Activated CD8-positive, alpha-beta memory T cell treated with anti-CD3 and anti-CD28 coated beads, Interleukin-2, amount 50 U/mL, for 4 hours (primary cell): Measurements from ENCODE around the gene TTC1.
"Not testable (repeated sequence)": the region's sequence is repeated elsewhere in the genome, so short reads cannot be mapped to it uniquely, and the experiment has no call there.

ENCODE experiments used
- DNase-seq: peaks from one replicate; pipeline ENCODE4 v3.0.0-alpha.2; 2020

The TTC1 gene

DNA sequence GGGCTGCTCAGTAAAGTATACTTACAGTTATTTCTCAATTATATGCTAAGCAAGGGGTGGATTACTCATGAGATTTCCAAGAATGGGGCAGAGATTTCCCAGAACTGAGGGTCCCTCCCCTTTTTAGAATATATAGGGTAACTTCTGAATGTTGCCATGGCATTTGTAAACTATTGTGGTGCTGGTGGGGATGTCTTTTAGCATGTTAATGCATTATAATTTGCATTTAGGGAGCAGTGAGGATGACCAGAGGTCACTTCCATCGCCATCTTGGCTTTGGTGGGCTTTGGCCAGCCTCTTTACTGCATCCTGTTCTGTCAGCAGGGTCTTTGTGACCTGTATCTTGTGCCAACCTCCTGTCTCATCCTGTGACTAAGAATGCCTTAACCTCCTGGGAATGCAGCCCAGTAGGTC is 35.5 kb downstream of the TTC1 start:
- DNase-seq: no peak

DNA sequence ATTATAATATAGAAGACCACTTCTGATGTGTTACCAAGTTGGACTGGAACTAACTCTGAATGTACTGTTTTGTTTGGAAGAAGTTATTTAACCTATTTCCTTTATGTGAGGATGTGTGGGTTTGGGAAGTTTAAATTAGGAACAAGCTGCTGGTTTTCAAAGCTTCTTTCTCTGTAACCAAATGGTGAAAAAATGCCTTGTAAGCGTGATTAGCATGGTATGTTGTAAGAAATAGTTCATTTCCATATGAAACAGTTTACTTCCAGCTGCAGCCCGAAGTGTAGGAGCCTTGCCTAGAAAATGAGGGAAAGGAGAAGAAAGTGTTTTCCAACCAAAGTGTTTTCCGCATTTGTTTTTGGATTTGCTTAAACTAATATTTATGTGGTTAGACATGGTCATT is 36.0 kb downstream of the TTC1 start:
- no peak for DNase-seq

DNA sequence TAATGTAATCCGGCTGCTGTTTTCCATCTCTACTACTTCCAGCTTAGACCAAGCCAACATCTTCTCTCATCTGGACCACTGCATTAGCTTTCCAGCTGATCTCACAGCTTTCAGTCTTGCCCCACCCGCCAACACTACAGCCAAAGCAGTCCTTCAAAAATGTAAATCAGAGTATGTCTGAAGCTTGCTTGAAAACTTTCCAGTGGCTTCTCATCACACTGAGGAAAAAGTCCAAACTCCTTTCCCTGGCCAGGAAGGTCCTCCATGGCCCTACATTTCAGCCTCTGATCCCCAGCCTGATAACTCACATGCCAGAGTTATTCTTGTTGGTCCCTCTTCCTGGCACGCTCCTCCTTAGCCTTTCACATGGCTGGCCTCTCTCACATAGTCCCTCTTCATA is 38.5 kb downstream of the TTC1 start:
- DNase-seq: no peak

DNA sequence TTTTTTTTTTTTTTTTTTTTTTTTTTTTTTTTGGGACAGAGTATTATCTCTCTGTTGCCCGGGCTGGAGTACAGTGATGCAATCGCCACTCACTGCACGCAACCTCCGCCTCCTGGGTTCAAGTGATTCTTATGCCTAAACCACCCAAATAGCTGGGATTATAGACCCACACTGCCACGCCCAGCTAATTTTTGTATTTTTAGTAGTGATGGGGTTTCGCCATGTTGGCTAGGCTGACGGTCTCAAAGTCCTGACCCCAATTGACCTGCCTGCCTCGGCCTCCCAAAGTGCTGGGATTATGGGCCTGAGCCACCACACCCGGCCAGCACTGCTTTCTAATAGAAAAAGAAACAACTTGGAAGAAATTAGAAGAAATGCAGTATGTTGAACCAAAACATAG is 39.2 kb downstream of the TTC1 start:
- DNase-seq: no peak

DNA sequence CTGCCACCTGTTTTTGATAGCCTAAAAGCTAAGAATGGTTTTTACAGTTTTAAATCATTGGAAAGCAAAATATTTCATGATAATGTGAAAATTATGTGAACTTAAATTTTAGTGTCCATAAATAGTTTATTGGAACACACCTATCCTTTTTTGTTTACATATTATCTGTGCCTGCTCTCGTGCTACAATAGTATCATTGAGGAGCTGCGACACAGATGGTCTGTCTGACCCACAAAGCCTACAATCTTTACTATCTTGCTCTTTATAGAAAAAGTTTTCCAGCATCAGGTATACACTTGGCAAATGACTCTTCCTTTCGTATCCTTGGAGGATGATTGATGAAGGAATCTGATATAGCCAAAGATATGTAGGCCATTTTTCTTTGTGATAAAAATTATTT is 40.2 kb downstream of the TTC1 start:
- DNase-seq: no peak

DNA sequence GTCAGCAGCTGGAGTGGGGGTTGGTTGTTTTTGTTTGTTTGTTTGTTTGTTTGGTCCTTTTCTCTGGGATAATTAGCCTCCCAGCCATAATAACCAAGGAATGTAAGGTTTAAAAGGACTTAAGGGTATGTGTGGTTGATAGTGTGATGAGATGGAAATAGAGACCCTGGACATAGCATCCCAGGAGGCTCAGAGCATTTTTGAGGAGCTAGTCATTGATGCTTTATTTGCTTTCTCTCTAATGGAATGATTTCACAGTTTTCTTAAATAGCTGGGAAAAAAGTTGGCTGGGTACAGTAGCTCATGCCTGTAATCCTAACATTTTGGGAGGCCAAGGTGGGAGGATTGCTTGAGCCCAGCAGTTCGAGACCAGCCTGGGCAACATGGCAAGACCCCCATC is 45.1 kb downstream of the TTC1 start:
- no peak for DNase-seq

DNA sequence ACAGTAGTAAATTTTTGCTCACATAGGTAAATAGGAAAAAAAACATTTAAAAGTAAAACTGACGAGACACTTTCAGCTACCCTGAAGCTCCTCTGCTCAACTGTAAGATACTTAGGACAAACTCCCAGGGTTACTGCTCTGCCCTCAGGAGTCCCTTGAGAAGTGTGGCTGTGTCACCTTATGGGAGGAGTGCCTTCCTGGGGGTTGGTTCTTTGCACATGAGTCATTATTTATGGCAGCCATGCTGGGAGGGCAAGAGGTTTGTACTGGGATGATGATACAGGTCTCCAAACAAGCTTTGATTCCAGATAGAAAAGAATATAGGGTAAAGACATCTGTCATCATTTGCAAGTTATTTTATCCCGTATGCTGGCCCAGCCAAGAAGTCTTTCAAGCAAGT is 45.9 kb downstream of the TTC1 start:
- DNase-seq: no peak

DNA sequence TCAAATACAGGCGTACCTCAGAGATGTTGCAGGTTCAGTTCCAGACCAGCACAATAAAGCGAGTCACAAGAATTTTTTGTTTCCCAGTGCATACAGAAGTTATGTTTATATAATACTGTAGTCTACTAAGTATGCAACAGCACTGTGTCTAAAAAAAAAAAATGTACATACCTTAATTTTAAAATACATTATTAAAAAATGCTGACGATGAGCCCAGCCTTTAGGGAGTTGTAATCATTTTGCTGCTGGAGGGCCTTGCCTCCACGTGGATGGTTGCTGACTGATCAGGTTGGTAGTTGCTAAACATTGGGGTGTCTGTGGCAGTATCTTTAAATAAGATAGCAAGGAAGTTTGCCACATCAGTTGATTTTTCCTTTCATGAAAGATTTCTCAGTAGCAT is 48.3 kb downstream of the TTC1 start:
- DNase-seq: no peak

DNA sequence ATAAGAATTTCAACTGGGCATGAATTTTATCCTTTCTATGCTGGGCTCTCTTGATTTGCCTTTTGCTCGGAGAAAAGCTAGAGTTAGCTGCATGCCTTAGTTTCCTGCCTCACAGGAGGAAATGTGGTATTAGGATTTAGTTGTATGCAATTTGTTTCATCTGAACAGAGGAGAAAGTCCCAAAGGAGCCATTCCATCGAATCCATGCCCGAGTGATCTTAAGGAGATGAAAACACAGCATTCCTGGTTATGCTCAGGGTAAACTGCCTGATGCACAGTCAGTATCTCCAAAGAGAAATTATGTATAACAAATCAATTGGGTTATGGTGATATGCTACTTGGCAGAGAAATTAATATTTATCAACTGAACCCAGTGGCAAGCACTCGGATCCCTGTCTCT is 51.1 kb downstream of the TTC1 start:
- no peak for DNase-seq

DNA sequence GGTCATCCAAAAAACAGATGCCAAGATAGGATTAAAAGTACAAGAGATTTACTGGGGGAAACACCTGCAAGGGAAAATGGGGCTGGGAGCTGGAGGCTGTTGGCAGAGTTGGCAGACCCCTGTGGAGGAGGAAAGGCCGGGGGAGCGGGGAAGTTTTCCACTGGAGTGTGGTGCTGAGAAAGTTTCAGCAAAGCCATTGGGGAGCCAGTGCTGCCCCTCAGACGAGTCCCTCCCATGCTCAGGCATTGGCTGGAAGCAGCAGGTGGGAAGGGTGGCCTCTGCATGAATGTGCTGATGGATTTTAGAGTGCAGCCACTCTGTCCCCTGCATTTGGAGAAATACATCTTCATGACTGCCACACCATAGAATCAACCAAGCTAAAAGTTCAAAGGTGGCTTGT is 52.8 kb downstream of the TTC1 start:
- no peak for DNase-seq

DNA sequence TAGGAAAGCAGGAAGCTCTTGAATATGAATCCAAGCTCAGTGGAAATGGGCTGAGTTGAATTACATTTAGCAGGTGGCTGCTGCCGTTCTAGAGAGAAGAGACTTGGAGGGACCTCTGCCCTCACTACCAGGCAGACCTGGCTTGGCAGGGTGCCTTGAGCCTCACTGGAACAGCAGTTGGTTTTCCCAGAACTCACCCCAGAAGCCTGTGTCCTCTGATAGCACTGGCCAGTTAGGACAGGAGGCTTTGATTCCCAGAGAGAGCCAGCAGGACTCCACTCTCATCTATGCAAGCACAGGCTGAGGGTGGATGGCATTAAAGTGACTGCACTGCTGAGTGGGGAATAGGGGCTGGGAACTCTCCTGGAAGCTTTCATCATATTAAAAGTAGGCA is 55.5 kb downstream of the TTC1 start:
- no peak for DNase-seq

DNA sequence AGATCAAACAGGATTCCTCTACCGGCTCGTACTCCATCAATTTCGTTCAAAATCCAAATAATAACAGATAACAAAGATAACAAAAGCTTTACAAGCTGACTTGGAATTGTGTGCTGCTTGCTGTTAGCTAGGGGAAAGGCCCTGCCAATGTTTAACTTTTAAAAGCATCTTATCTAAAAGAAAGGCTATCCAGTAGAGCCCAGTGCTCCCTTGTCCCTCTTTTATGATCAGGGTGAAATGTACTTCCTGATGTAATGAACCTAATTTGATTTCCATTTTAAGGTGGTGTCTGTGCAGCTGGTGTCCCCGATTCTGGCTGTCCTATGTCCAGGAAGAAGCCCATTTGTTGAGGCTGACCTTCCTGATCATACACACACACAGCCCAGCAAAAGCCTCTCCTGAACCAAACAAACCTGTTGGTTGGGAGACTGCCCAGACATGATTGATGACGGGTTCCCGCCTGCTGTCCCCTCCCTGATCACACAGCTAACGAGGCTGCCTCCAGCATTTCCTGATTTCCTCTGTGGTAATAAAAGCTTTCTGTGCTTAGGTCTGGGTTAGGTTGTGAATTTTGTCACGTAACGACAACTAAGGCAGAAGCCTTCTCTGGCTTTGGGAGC is 56.2 kb downstream of the TTC1 start:
- DNase-seq: no peak

DNA sequence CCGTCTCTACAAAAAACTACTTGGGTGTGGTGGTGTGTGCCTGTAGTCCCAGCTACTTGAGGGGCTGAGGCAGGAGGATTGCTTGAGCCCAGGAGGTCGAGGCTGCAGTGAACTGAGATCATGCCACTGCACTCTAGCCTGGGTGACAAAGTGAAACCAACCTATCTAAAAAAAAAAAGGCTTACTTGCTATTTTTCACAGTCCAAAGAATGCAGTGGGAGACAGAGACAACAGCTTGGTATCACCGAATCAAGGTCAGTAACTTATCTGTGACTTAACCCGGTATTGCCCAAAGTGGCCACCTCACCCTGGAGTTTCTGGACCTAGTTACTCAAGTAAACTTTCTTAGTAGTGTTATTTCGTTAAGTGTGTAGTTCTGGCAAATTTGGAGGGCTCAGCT is 60.2 kb downstream of the TTC1 start:
- not testable (repeated sequence) for DNase-seq

DNA sequence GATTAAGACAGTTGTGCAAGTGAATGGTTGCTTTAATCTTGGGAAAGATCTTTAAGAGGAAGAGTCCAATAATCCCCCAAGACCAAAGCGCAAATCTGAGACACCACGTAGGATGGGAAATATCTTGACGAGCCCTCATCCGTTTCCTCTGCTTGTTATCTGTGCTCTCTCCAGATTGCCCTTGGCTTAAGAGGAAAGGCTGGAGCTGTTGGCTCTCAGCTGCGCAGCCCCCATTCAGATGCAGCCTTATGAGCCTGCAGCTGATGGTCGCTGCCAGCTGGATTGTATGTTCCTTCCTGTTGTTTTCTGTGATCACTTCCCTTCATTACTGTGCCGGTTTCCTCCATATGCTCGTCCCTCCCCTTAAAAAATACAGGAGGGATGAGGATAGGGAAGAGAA is 62.6 kb downstream of the TTC1 start:
- no peak for DNase-seq

DNA sequence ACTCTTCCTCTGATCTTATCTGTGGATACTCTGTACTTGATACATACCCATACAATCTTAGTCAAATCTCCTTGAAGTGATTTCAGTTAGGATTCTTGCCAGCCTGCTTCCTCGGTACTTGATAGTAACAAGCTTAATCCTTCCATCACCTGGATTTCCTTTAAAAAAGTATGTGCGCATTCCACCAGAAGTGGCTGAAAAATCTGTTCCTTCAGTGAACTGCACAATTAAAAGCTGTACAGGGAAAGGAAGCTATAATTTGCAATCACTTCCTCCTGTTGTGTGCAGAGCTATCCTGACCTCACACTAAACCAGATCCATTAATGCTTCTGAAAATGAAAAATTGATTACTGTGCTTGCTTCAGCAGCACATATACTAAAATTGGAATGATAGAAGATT is 63.0 kb downstream of the TTC1 start:
- DNase-seq: no peak

DNA sequence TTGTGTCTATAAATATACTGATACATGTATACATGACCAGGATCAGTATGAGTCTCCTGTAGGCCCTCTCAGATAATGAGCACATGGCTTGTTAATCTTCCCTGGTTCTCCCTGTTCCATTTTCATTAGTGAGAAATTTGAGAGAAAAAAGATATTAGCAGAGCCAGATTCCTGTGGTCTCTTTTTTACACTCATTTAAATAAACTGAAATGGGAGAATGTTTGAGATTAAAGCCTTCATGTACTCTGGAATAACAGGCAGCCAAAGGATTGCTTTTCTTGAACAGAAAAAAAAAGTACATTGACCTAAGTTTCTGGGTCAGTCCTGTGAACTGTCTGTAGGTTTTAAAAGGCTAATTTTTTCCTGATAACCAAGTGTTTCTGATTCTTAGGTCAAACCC is 66.1 kb downstream of the TTC1 start:
- no peak for DNase-seq

DNA sequence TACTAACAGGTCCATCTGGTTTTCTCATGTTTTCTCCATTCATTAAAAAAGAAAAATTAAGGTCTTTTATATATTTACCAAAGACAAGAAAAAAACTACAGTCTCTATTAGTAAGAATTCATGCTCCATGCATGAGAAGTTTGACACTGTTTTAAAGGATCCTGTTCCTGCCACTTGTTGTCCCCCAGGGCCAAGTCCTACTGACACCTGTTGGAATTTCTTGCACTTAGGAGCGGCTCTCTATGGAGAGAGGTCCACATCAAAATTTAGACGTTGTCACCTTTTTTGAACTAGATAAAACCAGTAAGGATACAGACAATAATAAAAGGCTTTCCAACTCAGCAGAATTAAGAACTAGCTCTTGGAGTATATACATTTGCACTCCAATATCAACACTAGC is 68.1 kb downstream of the TTC1 start:
- DNase-seq: no peak

DNA sequence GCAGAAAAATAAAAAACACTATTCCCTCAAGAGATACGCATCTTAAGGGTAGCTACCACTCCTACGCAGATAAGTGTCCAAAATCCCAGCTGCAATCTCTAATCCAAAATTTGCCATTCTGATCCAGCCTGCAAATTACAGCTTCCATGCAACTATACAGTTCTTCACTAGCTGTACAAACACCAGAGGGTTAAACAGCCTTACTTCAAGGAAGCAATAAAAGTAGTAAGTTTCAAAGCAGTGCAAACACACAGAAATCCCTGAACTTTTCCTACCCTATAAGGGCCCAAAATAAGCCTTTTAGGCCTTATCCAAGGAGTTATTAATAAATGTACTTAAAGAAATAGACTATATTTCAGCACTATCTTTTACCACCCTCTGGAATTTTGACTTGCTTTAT is 70.8 kb downstream of the TTC1 start:
- no peak for DNase-seq

DNA sequence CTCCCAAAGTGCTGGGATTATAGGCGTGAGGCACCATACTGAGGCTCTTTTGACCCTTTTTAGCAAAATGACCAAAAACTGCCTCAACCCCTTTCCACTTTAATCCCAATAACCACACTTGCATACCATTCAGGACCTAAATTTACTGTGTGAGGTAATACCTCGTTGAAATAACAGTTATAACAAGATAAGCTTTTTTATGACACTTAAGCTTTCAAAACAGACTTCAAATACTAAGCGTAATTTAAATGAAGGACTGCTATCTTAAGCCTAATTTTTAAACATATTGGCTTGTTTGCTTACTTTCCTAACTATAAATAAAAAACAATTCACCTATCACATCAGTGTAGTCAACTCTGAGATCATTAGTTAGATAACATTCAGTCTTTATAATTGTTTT is 72.6 kb downstream of the TTC1 start:
- DNase-seq: no peak

DNA sequence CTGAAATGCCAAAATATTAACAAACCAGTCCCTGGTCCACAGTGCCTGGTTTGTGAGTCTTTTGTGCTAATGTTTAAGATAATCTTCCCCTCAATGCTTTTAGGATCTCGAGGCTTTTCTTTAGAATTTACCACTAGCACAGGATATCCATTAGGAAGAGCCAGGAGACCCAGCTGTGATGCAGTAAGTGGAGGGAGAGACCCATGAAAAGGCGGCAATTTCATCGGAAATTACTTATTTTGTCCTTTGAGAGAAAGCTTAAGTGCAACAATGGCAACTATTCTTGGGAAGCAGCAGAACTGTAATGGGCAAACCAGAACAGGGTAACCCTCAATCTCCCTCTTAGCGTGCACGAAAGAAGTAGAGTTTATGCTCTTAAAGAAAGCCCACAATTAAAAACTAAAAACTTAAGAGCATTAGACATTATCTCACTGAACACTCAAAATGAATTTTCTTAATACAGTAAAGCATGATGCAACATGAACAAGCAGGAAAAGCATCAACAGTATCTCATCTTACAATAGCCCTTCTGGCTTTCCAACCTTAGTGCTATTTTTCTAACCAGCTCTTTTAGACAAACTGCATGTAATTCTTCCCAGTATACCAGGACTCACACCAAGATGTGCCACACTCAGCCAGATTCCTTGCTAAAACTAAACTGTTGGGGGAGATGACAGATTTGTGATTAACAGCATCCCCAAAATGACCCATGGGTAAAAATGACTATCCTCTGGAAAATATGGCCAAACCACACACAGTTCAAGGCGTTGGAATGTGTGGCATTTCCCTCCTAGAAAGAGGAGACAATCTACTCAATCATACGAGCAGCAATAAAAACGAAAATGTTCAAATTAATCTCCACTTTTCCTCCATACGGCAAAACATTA is 73.9 kb downstream of the TTC1 start:
- DNase-seq: no peak

DNA sequence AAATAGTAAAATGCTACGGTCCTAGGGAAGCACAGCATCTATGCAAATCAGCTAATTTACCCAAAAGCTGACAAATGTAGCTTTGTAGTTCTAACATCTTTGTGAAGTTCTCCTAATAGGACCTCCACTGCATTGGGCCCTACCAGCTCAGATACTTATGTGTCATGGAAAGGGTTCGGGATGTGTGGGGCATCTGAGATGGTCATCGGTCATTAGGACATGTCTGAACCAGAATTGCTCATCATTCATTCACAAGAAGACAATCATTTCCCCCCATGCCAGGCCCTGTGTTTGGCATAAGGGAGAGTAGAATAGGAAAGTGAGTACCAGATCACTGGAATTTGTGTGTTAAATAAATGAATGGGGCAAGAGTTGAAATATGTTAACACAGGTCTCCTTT is 74.6 kb downstream of the TTC1 start:
- no peak for DNase-seq

DNA sequence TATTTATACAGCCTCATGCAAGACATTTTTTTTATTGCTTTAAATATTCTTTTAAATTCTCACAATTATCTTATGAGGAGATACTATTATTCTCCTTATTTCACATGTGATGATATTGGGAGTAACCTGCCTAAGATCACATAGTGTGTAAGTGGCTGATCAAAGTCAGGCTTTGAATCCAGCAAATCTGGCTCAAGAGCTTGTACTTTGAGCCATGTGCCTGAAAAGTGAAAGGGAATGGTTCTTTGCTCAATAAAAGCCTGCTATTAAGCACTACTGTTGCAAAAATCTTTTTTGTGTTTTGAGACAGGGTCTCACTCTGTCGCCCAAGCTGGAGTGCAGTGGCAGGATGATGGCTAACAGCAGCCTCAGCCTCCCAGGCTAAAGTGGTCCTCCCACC is 75.2 kb downstream of the TTC1 start:
- DNase-seq: no peak

DNA sequence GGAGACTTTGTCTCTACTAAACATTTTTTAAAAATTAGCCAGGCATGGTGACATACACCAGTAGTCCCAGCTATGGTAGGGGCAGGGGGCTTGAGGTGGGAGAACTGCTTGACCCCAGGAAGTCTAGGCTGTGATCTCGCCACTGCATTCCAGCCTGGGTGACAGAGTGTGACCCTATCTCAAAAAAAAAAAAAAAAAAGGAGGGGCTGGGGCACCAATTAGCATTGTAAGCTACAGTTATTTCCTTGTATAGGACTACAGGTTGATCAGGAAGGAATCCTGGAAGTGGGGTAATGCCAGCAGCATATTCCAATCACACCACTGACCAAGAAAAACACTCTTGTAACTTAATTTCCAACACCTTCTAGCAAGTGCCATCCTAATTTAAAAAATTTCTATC is 78.3 kb downstream of the TTC1 start:
- no peak for DNase-seq

DNA sequence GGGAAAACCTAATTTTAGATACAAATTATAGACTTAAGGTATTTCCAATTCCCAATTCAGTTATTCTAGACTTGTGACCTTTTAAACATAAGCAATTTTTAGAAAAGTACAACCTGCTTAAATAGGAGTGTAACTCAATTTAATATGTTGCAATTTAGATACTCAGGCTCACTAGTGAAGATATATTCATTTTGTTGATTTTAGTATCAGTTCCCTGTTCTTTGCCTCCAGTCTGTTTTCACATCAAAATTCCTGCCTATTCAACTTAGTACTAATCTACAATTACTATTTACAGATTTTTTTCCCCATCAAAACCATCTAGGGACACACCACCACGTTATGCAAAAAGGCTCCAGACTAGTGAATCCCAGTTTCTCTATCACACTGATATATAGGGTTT is 79.9 kb downstream of the TTC1 start:
- no peak for DNase-seq

DNA sequence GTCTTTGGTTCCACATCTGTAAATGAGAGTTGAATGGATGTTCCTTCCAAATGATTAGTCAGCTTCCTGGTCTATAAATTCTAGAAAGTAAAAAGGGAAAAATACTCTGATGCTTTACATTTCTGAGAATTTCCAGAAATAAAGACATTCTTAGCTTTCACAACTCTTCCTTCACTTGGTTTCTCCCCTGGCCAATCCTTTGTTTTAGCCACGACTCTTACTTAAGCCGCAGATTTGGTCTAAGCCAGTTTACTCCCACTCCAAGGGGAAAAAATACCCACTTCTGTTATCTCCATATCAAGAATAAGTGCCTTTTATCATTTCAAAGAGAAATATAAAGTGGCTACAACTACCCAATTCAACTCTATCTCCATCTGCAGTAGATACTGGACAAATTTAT is 80.6 kb downstream of the TTC1 start:
- DNase-seq: no peak
